Skeletal muscle cell (primary cell): ENCODE measurements around the gene HIBADH.
A peak's percentile ranks its signal among the peaks of the same experiment; 100 is the strongest.

Source experiments
- DNase-seq: peaks from one replicate; pipeline ENCODE4 v3.0.0-alpha.2; 2010; ENCODE audit warnings: low read depth
- H3K4me3 ChIP-seq: 2 replicates; pipeline ENCODE4 v1.5.1; 2011; ENCODE audit warnings: low read depth, mild to moderate bottlenecking, control low read depth, low read length, moderate library complexity

The HIBADH gene

GRCh38 chr7:27569106-27569505, 93.6 kb downstream of the HIBADH start:
- no peak overlapping the region for H3K4me3 ChIP-seq
- no peak for DNase-seq

- DNase-seq, result no peak
- H3K4me3 ChIP-seq, result no peak overlapping the region
Observed at GRCh38 chr7:27567266-27567665, 95.4 kb downstream of the HIBADH start.

DNA sequence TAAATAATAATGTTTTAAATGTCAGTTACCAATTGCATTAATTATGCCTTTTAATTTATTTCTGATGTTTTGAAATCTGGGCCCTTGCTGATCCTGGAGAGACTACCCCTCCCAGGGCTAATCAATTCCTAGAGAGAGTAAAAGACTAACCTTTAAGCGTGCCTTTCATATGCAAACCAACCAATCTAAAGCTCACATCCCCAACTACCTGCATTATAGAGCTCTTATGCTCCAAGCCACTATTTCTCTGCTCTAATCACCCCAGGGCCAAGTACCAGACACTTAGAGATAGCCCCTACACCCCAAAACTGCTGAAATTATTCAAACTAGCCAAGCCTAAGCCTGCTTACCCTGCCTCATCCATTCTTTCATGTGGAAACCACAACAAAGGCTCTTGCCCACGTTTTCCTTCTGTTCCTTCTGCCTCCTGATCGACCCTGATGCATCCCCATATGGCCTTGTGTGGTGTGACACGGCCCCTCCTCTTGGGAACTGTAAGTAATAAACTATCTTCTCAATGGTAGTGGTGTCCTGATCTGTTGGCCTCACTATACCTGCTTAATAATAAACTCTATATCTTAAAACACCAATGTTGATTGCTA, 97.7 kb downstream of the HIBADH start:
- no peak overlapping the region for H3K4me3 ChIP-seq
- DNase-seq, result no peak

DNA sequence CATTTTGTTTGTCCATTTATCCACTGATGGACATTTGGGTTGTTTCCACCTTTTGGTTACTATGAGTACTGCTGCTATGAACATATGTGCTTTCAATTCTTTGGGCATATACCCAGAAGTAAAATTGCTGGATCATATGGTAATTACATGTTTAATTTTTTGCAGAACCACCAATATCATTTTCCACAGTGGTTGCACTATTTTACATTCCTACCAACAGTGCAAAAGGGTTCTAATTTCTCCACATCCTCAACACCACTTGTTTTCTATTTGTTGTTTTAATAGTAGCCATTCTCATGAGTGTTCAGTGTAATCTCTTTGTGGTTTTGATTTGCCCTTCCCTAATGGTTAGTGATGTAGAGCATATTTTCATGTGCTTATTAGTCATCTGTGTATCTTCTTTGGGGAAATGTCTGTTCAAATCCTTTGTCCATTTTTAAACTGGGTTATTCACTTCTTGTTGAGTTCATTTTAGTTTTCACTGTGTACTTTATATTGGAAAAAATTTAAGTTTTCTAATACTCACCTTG, 101.9 kb downstream of the HIBADH start:
- DNase-seq, result peak; percentile 38
- no peak overlapping the region for H3K4me3 ChIP-seq

- DNase-seq, result no peak
- no peak overlapping the region for H3K4me3 ChIP-seq
Observed at GRCh38 chr7:27555670-27556069, 107.0 kb downstream of the HIBADH start.

GRCh38 chr7:27554826-27555225, 107.9 kb downstream of the HIBADH start:
- DNase-seq, result no peak
- H3K4me3 ChIP-seq, result no peak overlapping the region

- no peak for DNase-seq
- H3K4me3 ChIP-seq, result no peak overlapping the region
Observed at GRCh38 chr7:27553273-27553672, 109.4 kb downstream of the HIBADH start.

DNA sequence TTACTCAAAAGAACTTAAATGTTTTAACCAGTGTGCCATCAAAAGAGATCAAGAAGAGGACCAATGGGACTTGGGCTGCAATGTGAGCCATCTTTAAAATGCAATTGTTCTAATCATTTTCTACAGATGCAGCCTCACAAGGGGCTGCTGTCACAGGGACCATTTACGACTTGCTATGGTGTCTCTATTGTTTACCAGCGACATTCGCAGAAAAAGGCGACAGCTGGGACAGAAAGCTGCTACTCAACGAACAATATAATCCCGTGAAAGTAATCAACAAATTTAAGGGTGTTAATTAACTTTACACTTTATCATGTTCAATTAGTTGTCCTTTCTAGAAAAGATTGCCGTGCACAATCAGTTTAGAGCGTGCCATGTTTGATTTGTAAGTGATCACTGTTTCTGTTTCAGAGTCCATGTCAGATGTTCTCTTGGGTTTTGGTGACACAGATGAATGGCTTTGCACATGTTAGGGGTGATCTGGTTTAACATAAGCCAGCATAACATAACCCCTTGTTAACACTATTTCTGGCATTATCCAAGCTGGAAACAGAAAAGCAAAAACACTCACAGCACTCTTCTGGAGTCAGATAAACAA, 110.8 kb downstream of the HIBADH start:
- H3K4me3 ChIP-seq, result no peak overlapping the region
- DNase-seq, result no peak

- H3K4me3 ChIP-seq, result no peak overlapping the region
- DNase-seq, result no peak
Observed at GRCh38 chr7:27549606-27550005, 113.1 kb downstream of the HIBADH start.

- H3K4me3 ChIP-seq, result no peak overlapping the region
- no peak for DNase-seq
Observed at GRCh38 chr7:27548304-27548703, 114.4 kb downstream of the HIBADH start.

GRCh38 chr7:27547401-27547800, 115.3 kb downstream of the HIBADH start:
- peak; percentile 4 for DNase-seq

GRCh38 chr7:27546610-27547009, 116.1 kb downstream of the HIBADH start:
- no peak for DNase-seq
- H3K4me3 ChIP-seq, result no peak overlapping the region

More at GRCh38 chr7:27547401-27547800, 115.3 kb downstream of the HIBADH start:
- H3K4me3 ChIP-seq, result no peak overlapping the region

DNA sequence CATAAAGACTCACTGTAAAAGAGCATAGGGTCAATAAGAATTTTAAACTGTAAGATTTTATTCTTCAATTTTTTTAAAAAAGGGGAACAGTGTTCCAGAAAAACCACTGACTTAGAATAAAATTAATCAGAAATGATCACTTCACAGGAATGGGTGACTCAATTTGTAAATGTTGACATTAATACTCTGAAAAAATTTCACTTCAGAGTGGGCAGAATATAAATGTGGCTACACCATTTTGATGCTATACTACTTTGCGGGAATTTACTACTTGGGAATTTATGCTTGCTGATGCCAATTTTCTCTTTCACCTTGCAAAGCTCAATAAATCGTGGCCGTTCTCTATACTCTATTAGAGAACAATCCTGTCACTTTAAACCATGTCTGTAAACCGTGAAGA, 126.9 kb downstream of the HIBADH start:
- H3K4me3 ChIP-seq, result no peak overlapping the region
- DNase-seq, result no peak

DNA sequence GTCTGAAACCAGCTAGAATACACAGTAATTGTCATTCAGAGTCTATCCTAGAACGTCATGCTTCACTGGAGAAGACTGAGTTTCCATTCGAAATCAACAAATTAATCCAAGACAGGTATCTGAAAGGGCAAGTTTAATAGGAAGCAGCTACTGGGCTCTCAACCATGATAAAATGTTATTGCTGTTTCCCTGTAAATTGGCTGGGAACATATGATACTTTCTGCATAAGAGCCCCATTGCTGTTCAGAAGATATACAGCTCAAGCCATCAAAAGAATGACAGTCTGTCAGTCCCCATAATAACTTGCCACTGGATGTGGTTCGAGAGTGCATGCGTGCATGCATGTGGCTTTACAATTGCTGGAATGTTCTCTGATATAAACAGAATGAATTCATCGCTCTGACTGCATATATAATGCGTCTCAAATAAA, 129.0 kb downstream of the HIBADH start:
- DNase-seq, result no peak
- no peak overlapping the region for H3K4me3 ChIP-seq

DNA sequence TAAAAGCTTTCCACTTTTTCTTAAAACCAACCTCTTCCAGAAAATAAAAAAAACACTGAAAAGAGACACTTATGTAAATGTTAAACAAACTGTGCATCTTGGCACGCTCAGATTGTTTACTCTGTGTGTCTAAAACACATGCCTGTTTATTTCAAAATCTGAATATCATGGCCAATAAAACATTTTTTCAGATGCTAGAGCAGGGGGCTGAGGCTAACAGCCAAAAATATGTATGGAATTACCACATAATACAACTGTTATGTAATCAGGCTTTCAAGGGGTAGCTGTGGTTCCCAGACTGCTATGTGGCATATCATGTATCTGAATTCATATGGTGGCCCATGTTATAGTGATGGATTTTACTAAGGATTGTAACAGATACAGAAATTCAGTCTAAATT, 130.4 kb downstream of the HIBADH start:
- H3K4me3 ChIP-seq, result no peak overlapping the region
- DNase-seq, result no peak

DNA sequence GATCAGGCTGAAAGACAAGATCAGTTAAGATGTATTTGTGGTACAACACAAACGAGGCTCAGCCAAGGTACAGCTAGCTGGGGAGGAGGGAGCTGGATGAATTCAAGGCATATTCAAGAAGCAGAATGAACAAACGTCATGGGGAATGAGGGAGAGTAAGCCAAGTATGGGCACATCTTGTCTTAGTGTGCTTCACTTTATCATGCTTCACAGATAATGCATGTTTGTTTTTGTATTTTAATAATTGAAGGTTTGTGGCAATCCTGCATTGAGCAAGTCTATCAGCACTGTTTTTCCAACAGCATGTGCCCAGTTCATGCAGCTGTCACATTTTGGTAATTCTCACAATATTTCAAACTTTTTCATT, 135.4 kb downstream of the HIBADH start:
- no peak overlapping the region for H3K4me3 ChIP-seq
- DNase-seq, result no peak

DNA sequence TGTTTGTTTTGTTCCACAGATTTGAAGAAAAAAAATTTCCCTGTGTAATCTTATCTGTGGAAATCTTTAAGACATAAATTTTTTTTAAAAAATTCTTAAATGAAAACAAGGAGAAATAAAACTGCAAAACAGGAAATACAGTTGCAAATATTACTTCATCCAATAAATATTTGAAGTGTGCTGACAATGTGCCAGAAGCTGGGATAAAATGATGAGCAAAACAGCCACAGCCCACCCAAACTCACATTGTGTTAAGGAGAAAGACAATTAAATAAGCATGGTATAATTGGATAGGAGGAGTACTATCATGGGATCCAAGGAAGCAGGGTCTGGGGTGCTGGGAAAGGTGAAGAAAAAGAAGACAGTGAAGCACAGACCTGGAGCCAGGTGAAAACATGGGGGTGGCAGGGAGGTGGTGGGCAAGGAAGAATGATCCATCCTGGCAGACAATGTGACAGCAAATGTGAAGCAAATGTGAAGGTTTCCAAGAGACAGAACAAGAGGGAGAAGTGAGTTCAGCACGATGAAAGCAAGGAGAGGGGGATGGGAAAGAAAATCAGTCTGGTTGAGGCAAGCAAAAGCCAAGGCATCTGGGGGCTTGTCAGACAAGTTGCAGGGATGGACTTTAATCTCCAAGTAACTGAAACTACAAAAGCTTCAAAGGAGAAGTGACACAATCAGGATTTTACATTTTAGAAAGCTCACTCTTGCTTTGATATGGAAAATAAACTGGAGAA, 135.9 kb downstream of the HIBADH start:
- DNase-seq, result no peak
- H3K4me3 ChIP-seq, result no peak overlapping the region

- no peak overlapping the region for H3K4me3 ChIP-seq
- DNase-seq, result no peak
Observed at GRCh38 chr7:27526131-27526530, 136.6 kb downstream of the HIBADH start.

DNA sequence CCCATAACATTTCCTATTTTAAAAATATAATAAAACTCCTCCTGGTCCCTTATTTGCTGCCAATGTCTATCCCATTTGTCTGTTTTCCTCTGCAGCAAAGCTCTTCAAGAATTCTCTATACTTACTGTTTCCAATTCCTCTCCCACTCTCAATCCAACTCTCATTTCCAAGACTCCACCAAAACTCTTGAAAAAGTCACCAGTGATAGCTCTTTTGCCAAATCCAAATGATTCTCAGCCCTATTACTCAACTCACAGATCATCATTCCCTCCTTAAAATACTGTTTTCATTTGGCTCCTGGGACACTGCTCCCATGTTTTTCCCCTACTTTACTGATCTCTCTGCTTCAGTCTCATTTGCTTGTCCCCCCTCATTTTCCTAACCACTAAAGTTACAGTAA, 139.4 kb downstream of the HIBADH start:
- DNase-seq, result no peak
- no peak overlapping the region for H3K4me3 ChIP-seq

- no peak overlapping the region for H3K4me3 ChIP-seq
- no peak for DNase-seq
Observed at GRCh38 chr7:27522566-27522965, 140.1 kb downstream of the HIBADH start.
